Mesendoderm (in vitro differentiated cells): ENCODE data around the gene PYM1.
"Not testable (repeated sequence)": the region's sequence is repeated elsewhere in the genome, so short reads cannot be mapped to it uniquely, and the experiment has no call there.

Experiments used
- DNase-seq: peaks from one replicate; pipeline ENCODE4 v3.0.0; 2013
- H2AK5ac ChIP-seq: 2 replicates; pipeline ENCODE4 v1.6.1; 2013; ENCODE audit warnings: low read length, inconsistent platforms
- H2BK120ac ChIP-seq: 2 replicates; pipeline ENCODE4 v1.6.1; 2013; ENCODE audit warnings: low read depth, mild to moderate bottlenecking, low read length, moderate library complexity, mixed read lengths
- H2BK15ac ChIP-seq: replicated peaks from 2 replicates; pipeline ENCODE4 v1.6.1; 2013; ENCODE audit warnings: low read depth, mild to moderate bottlenecking, moderate library complexity
- H2BK5ac ChIP-seq: 2 replicates; pipeline ENCODE4 v1.6.1; 2013; ENCODE audit warnings: low read length, inconsistent platforms
- H3K18ac ChIP-seq: 2 replicates; pipeline ENCODE4 v1.6.1; 2013; ENCODE audit warnings: mild to moderate bottlenecking, low read length, mixed read lengths
- H3K23ac ChIP-seq: one replicate; pipeline ENCODE4 v1.6.1; 2013; ENCODE audit warnings: low read length
- H3K27ac ChIP-seq: 2 replicates; pipeline ENCODE4 v1.5.1; 2013; ENCODE audit warnings: low read depth, mild to moderate bottlenecking, inconsistent platforms, low read length, moderate library complexity
- H3K27me3 ChIP-seq: 2 replicates; pipeline ENCODE4 v1.6.1; 2013; ENCODE audit warnings: low read length, control low read depth, mild to moderate bottlenecking, inconsistent platforms; ENCODE audit not compliant: insufficient read depth, poor library complexity
- H3K36me3 ChIP-seq: 2 replicates; pipeline ENCODE4 v1.6.1; 2013; ENCODE audit warnings: low read length, inconsistent platforms; ENCODE audit not compliant: control insufficient read depth, insufficient read depth
- H3K4ac ChIP-seq: one replicate; pipeline ENCODE4 v1.6.1; 2013; ENCODE audit warnings: low read depth, mild to moderate bottlenecking, low read length, moderate library complexity
- H3K4me1 ChIP-seq: 2 replicates; pipeline ENCODE4 v1.6.1; 2013; ENCODE audit warnings: low read depth, low read length, inconsistent platforms; ENCODE audit not compliant: control insufficient read depth
- H3K4me2 ChIP-seq: 2 replicates; pipeline ENCODE4 v1.6.1; 2013; ENCODE audit warnings: low read length
- H3K4me3 ChIP-seq: 2 replicates; pipeline ENCODE4 v1.5.1; 2013; ENCODE audit warnings: mild to moderate bottlenecking, low read length
- H3K56ac ChIP-seq: one replicate; pipeline ENCODE4 v1.6.1; 2013; ENCODE audit warnings: low read length
- H3K79me1 ChIP-seq: 2 replicates; pipeline ENCODE4 v1.6.1; 2013; ENCODE audit warnings: low read length, inconsistent platforms
- H3K79me2 ChIP-seq: 2 replicates; pipeline ENCODE4 v1.6.1; 2013; ENCODE audit warnings: mild to moderate bottlenecking, low read length; ENCODE audit not compliant: control insufficient read depth, insufficient read depth
- H3K9ac ChIP-seq: 2 replicates; pipeline ENCODE4 v1.6.1; 2013; ENCODE audit warnings: low read length, inconsistent platforms
- H4K5ac ChIP-seq: one replicate; pipeline ENCODE4 v1.6.1; 2013; ENCODE audit warnings: low read length
- H4K8ac ChIP-seq: one replicate; pipeline ENCODE4 v1.6.1; 2013; ENCODE audit warnings: low read depth, mild to moderate bottlenecking, control low read depth, low read length, moderate library complexity
- WGBS: extraction: QIAGEN DNeasy Blood & Tissue Kit; methylation state at CpG from one replicate; pipeline ENCODE4 v1.1.7; 2013; ENCODE audit warnings: low lambda C conversion rate, missing lambda C conversion rate; ENCODE audit not compliant: insufficient coverage; ENCODE audit errors: extremely low coverage; 5-methylcytosine and 5-hydroxymethylcytosine counted together

The PYM1 gene

GRCh38 chr12:55875704-55876467 lies 51.8 kb downstream of the PYM1 start:
- Histone ChIP-seq H3K79me1 (no peaks in the 10 kb centered on the region), H3K4me1 (no peaks in the 10 kb centered on the region), H3K4me2 (no peak overlapping the region), H3K36me3 (no peaks in the 10 kb centered on the region), H2AK5ac (no peak overlapping the region), H3K4me3 (no peak overlapping the region), H2BK120ac (no peak overlapping the region), H3K27me3 (no peaks in the 10 kb centered on the region), H3K79me2 (no peaks in the 10 kb centered on the region), H4K8ac (no peak overlapping the region), H2BK15ac (no peak overlapping the region), H3K4ac (no peak overlapping the region), H2BK5ac (no peak overlapping the region), H3K23ac (no peak overlapping the region), H4K5ac (no peak overlapping the region), H3K9ac (no peak overlapping the region), H3K18ac (no peak overlapping the region), H3K56ac (no peak overlapping the region), H3K27ac (no peak overlapping the region)
- no peak for DNase-seq
- no CpG with 5 or more reads among the region's 4 CpGs for WGBS

- no peak overlapping the region for H2BK15ac ChIP-seq
- no CpG with 5 or more reads among the region's 2 CpGs for WGBS
These were observed 53.3 kb downstream of the PYM1 start for GRCh38 chr12:55874443-55874842.

GRCh38 chr12:55866454-55867004 lies 61.2 kb downstream of the PYM1 start:
- not testable (repeated sequence) for H2BK15ac ChIP-seq, H3K56ac ChIP-seq, H2BK120ac ChIP-seq, H3K4ac ChIP-seq, H3K27ac ChIP-seq, H2BK5ac ChIP-seq, H3K79me2 ChIP-seq, H3K36me3 ChIP-seq, H3K79me1 ChIP-seq, H3K4me1 ChIP-seq, H3K4me3 ChIP-seq, H4K5ac ChIP-seq, DNase-seq, H3K9ac ChIP-seq, H3K4me2 ChIP-seq, H3K18ac ChIP-seq, H3K27me3 ChIP-seq, H3K23ac ChIP-seq, H2AK5ac ChIP-seq, H4K8ac ChIP-seq
- WGBS, result no CpG with 5 or more reads among the region's 3 CpGs

More at GRCh38 chr12:55874443-55874842, 53.3 kb downstream of the PYM1 start:
- Histone ChIP-seq H3K4me3 (no peak overlapping the region), H3K9ac (no peak overlapping the region), H3K79me2 (no peaks in the 10 kb centered on the region), H3K4ac (no peak overlapping the region), H3K27me3 (no peaks in the 10 kb centered on the region), H2BK120ac (no peak overlapping the region), H3K36me3 (no peaks in the 10 kb centered on the region), H2BK5ac (no peak overlapping the region), H3K4me2 (no peak overlapping the region), H3K4me1 (no peaks in the 10 kb centered on the region), H3K79me1 (no peaks in the 10 kb centered on the region), H3K23ac (no peak overlapping the region), H4K8ac (no peak overlapping the region), H2AK5ac (no peak overlapping the region), H3K18ac (no peak overlapping the region), H3K27ac (no peak overlapping the region), H4K5ac (no peak overlapping the region), H3K56ac (no peak overlapping the region)
- no peak for DNase-seq

GRCh38 chr12:55865327-55865726 lies 62.4 kb downstream of the PYM1 start:
- Histone ChIP-seq H2BK120ac (no peak overlapping the region), H3K18ac (no peak overlapping the region), H2AK5ac (no peak overlapping the region), H4K8ac (no peak overlapping the region), H3K4me1 (no peaks in the 10 kb centered on the region), H3K4ac (no peak overlapping the region), H3K4me2 (no peak overlapping the region), H3K79me1 (no peaks in the 10 kb centered on the region), H4K5ac (no peak overlapping the region), H3K36me3 (no peaks in the 10 kb centered on the region), H3K56ac (no peak overlapping the region), H3K27ac (no peak overlapping the region), H3K4me3 (no peak overlapping the region), H3K9ac (no peak overlapping the region), H2BK15ac (no peak overlapping the region), H3K27me3 (no peaks in the 10 kb centered on the region), H2BK5ac (no peak overlapping the region), H3K23ac (no peak overlapping the region), H3K79me2 (no peaks in the 10 kb centered on the region)
- no peak for DNase-seq
- WGBS, result no CpG with 5 or more reads among the region's 2 CpGs

GRCh38 chr12:55862931-55863330 lies 64.8 kb downstream of the PYM1 start:
- not testable (repeated sequence) for DNase-seq, H3K4me3 ChIP-seq, H4K5ac ChIP-seq, H3K27ac ChIP-seq, H3K79me1 ChIP-seq, H4K8ac ChIP-seq, H3K18ac ChIP-seq, H3K23ac ChIP-seq, H2AK5ac ChIP-seq, H3K36me3 ChIP-seq, H3K27me3 ChIP-seq, H2BK5ac ChIP-seq, H3K4ac ChIP-seq, H2BK15ac ChIP-seq, H3K4me1 ChIP-seq, H3K79me2 ChIP-seq, H3K9ac ChIP-seq, H3K56ac ChIP-seq, H2BK120ac ChIP-seq, H3K4me2 ChIP-seq
- no CpG with 5 or more reads among the region's 13 CpGs for whole genome bisulfite sequencing

GRCh38 chr12:55862286-55862685 lies 65.4 kb downstream of the PYM1 start:
- H3K27me3 ChIP-seq, result no peaks in the 10 kb centered on the region
- no peak overlapping the region for H3K56ac ChIP-seq
- H3K4ac ChIP-seq, result no peak overlapping the region
- no peak overlapping the region for H3K4me3 ChIP-seq
- H3K18ac ChIP-seq, result no peak overlapping the region
- no peak overlapping the region for H2AK5ac ChIP-seq
- H2BK15ac ChIP-seq, result no peak overlapping the region
- H3K9ac ChIP-seq, result no peak overlapping the region
- no peak overlapping the region for H4K5ac ChIP-seq
- H4K8ac ChIP-seq, result no peak overlapping the region
- no peak for DNase-seq
- H2BK120ac ChIP-seq, result no peak overlapping the region
- no peaks in the 10 kb centered on the region for H3K36me3 ChIP-seq
- H3K4me2 ChIP-seq, result no peak overlapping the region
- no peak overlapping the region for H3K27ac ChIP-seq
- H3K4me1 ChIP-seq, result no peaks in the 10 kb centered on the region
- H3K79me2 ChIP-seq, result no peaks in the 10 kb centered on the region
- no peak overlapping the region for H2BK5ac ChIP-seq
- H3K79me1 ChIP-seq, result no peaks in the 10 kb centered on the region
- H3K23ac ChIP-seq, result no peak overlapping the region
